K562 (cell line): ENCODE results near the gene PURA. TPM values are rescaled to one million over a fixed set of nuclear protein-coding genes. Genes with fewer than 3 reads are reported as not detected.

Experiments
- ARID1B ChIP-seq: fragments of 450-650 bp; IDR thresholded peaks from 2 replicates; pipeline ENCODE4 v1.6.1; 2016; ENCODE audit warnings: antibody characterized with exemption, mild to moderate bottlenecking, inconsistent platforms
- BRD4 ChIP-seq: fragments of 200-600 bp; sonication (generic); IDR thresholded peaks from 2 replicates; pipeline ENCODE4 v1.6.1; 2017; ENCODE audit warnings: inconsistent platforms
- CBX3 ChIP-seq, 2 experiments: IDR thresholded peaks; 1 replicate in 1 of 2; 2 replicates in 1 of 2; pipeline ENCODE4 v1.6.1; 2012; ENCODE audit warnings: inconsistent platforms in 2 of 2, low read length in 2 of 2, borderline replicate concordance in 1 of 2, control low read depth in 1 of 2
- CEBPG ChIP-seq, 3 experiments: fragments of 200-800 bp in 1 of 3; sonication (Bioruptor generic) in 1 of 3; sonication (generic) in 1 of 3; formaldehyde crosslinking in 1 of 3; IDR thresholded peaks in 2 of 3; conservative IDR thresholded peaks in 1 of 3; 2 replicates each; pipeline versions ENCODE4 v1.6.1 to v1.8.0; 2016 to 2022; ENCODE audit warnings: missing compliant biosample characterization in 2 of 3, missing genetic modification characterization in 2 of 3, mild to moderate bottlenecking in 1 of 3, missing genetic modification reagents in 1 of 3
- CLOCK ChIP-seq: fragments of 250-450 bp; sonication (Bioruptor Pico); IDR thresholded peaks from 2 replicates; pipeline ENCODE4 v1.4.0; 2020; ENCODE audit warnings: mild to moderate bottlenecking, moderate library complexity, borderline replicate concordance
- ETV6 ChIP-seq, 3 experiments: fragments of 150-350 bp in 1 of 3; sonication (generic) in 1 of 3; formaldehyde crosslinking in 1 of 3; IDR thresholded peaks; 2 replicates each; pipeline versions ENCODE4 v1.6.1 to v1.8.0; 2014 to 2022; ENCODE audit warnings: borderline replicate concordance in 2 of 3, low read depth in 2 of 3, antibody characterized with exemption in 1 of 3, low read length in 1 of 3, mild to moderate bottlenecking in 1 of 3, missing genetic modification reagents in 1 of 3
- IRF1 ChIP-seq: sonication (generic); formaldehyde crosslinking; IDR thresholded peaks from 2 replicates; pipeline ENCODE4 v1.8.0; 2022; ENCODE audit warnings: missing genetic modification reagents, mild to moderate bottlenecking, borderline replicate concordance
- MYNN ChIP-seq, 2 experiments: sonication (generic); formaldehyde crosslinking in 1 of 2; IDR thresholded peaks; 2 replicates each; pipeline versions ENCODE4 v1.5.0 to v1.6.1; 2016 to 2020; ENCODE audit warnings: antibody characterized with exemption in 1 of 2, missing genetic modification reagents in 1 of 2
- PATZ1 ChIP-seq: fragments of 250-450 bp; sonication (Bioruptor Pico); IDR thresholded peaks from 2 replicates; pipeline ENCODE4 v1.5.0; 2020; ENCODE audit warnings: mild to moderate bottlenecking, borderline replicate concordance
- RCOR1 ChIP-seq, 2 experiments: IDR thresholded peaks; 2 replicates each; pipeline ENCODE4 v1.6.1; 2012; ENCODE audit warnings: low read depth in 2 of 2, low read length in 2 of 2, borderline replicate concordance in 1 of 2, improper control_type of control experiment in 1 of 2
- SIN3B ChIP-seq: fragments of 450-650 bp; IDR thresholded peaks from 2 replicates; pipeline ENCODE4 v1.6.1; 2017; ENCODE audit warnings: low read depth, mild to moderate bottlenecking, moderate library complexity
- SPI1 ChIP-seq: IDR thresholded peaks from 2 replicates; pipeline ENCODE4 v1.6.1; 2011; ENCODE audit warnings: low read depth, low read length, control low read depth, borderline replicate concordance
- ZBTB1 ChIP-seq: sonication (generic); formaldehyde crosslinking; IDR thresholded peaks from 2 replicates; pipeline ENCODE4 v1.8.1; 2023; ENCODE audit warnings: missing genetic modification reagents, low read depth, mild to moderate bottlenecking, borderline replicate concordance
- ZBTB49 ChIP-seq: sonication (generic); formaldehyde crosslinking; IDR thresholded peaks from 2 replicates; pipeline ENCODE4 v1.8.0; 2022; ENCODE audit warnings: missing genetic modification reagents, mild to moderate bottlenecking, borderline replicate concordance
- ZNF224 ChIP-seq: sonication (generic); formaldehyde crosslinking; IDR thresholded peaks from 2 replicates; pipeline ENCODE4 v1.8.0; 2022; ENCODE audit warnings: mild to moderate bottlenecking, missing genetic modification reagents
- ZZZ3 ChIP-seq: fragments of 450-650 bp; IDR thresholded peaks from 2 replicates; pipeline ENCODE4 v1.6.1; 2016; ENCODE audit warnings: antibody characterized with exemption, mild to moderate bottlenecking, moderate library complexity
- polyA plus RNA-seq, 8 experiments: library from polyadenylated mRNA; depleted of rRNA in 4 of 8; stranded (reverse) in 5 of 8; unstranded in 3 of 8; fragments of >200 nt; fragmentation: Nextera tagmentation in 2 of 8; fragmentation: Illumina TruSeq in 1 of 8; extraction: Ambion mirVana in 2 of 8; extraction: Trizol in 1 of 8; gene quantifications; 2 replicates each; pipeline versions ENCODE4 v1.2.1 to v1.2.3, GENCODE V29; 2011 to 2014; ENCODE audit warnings: inconsistent platforms in 1 of 8, missing spikeins in 1 of 8
- total RNA-seq, 7 experiments: library from RNA; depleted of rRNA in 6 of 7; stranded (reverse); fragments of >200 nt in 6 of 7; fragmentation: Illumina TruSeq in 2 of 7; extraction: Trizol in 2 of 7; gene quantifications; 2 replicates each; pipeline versions ENCODE4 v1.2.1 to v1.2.3, GENCODE V29; 2011 to 2021; ENCODE audit warnings: low replicate concordance in 1 of 7

The PURA gene
- total and polyA plus RNA-seq, 9 of the 15 experiments (the other 6 are each of a cell fraction or from before 2014, with no cell fraction given), result 3.2 to 11.1 (median 5.4) TPM

GRCh38 chr5:140157032-140157781, 43.3 kb downstream of the PURA start (continued):
- TF ChIP-seq IRF1 (CRISPR knock-in tag) (no peak), SPI1 (peak; percentile 75; the same call in 1 of the 2 replicates), RCOR1 (IDR thresholded peaks at IDR 0.05; ENCODE audit: borderline replicate concordance in 1 of 2, low read depth in 2 of 2, low read length in 2 of 2) (peak in 1 of 2 experiments; percentile 73; a peak in 2 of 4 replicates), ZNF224 (no peak), CLOCK (CRISPR knock-in tag) (no peak), ETV6 (IDR thresholded peaks at IDR 0.05; ENCODE audit: borderline replicate concordance in 1 of 2, low read depth in 2 of 2, low read length in 1 of 2) (no peak), ETV6 (CRISPR knock-in tag; IDR thresholded peaks at IDR 0.05; ENCODE audit: borderline replicate concordance) (no peak), BRD4 (no peak), ZZZ3 (no peak), CBX3 (IDR thresholded peaks at IDR 0.05; ENCODE audit: borderline replicate concordance in 1 of 2, low read length in 2 of 2) (no peak), ARID1B (no peak), MYNN (IDR thresholded peaks at IDR 0.05) (peak; percentile 56; the same call in 1 of the 2 replicates), MYNN (CRISPR knock-in tag; IDR thresholded peaks at IDR 0.05) (no peak), SIN3B (no peak), ZBTB49 (CRISPR knock-in tag) (no peak), CEBPG (CRISPR knock-in tag; IDR thresholded peaks at IDR 0.05) (no peak), CEBPG (tag; conservative IDR thresholded peaks at IDR 0.05 in 1 of 2, IDR thresholded peaks at IDR 0.05 in 1 of 2) (no peak), PATZ1 (CRISPR knock-in tag) (no peak), ZBTB1 (CRISPR knock-in tag) (no peak)
